ENCODE results near the gene PAX5. TPM values are rescaled to one million over a fixed set of nuclear protein-coding genes. Genes with fewer than 3 reads are reported as not detected.

PAX5 gene
- total RNA-seq, 1 donor from 2014 or later: 0.25 TPM

DNA sequence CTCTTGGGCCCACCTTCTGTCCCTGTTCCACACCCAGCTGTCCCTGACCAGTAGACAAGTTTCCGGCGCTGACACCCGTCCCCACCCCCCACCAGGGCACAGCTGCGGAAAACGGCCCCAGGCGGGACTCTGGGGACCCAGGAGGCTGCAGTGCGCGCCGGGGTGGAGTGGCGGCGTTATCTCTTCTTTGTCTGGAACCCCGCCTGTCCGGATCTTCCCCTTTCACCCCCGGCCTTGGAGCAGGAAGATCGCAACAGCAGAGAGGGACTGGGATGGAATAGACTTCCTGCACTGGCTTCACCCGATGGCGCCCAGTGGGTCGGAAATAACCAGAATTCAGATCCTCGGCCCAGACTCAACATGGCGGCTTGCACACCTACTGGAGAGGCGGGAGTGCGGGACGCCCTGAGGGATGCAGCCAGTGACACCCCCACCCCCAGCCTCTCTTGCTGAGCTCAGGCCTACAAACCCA is 4.7 kb downstream of the PAX5 start:
- H3K9me3 ChIP-seq: no peaks in the 10 kb centered on the region
- H3K36me3 ChIP-seq: no peaks in the 10 kb centered on the region
- no peak overlapping the region for H3K27ac ChIP-seq
- intact Hi-C loops (cut with DNase I): no loop called here
- peaks cover 41% of the 10 kb centered on the region for H3K27me3 ChIP-seq
- peaks cover 53% of the 10 kb centered on the region for H3K4me1 ChIP-seq
- H3K4me3 ChIP-seq: no peak overlapping the region
- TF ChIP-seq, protein P1, sequence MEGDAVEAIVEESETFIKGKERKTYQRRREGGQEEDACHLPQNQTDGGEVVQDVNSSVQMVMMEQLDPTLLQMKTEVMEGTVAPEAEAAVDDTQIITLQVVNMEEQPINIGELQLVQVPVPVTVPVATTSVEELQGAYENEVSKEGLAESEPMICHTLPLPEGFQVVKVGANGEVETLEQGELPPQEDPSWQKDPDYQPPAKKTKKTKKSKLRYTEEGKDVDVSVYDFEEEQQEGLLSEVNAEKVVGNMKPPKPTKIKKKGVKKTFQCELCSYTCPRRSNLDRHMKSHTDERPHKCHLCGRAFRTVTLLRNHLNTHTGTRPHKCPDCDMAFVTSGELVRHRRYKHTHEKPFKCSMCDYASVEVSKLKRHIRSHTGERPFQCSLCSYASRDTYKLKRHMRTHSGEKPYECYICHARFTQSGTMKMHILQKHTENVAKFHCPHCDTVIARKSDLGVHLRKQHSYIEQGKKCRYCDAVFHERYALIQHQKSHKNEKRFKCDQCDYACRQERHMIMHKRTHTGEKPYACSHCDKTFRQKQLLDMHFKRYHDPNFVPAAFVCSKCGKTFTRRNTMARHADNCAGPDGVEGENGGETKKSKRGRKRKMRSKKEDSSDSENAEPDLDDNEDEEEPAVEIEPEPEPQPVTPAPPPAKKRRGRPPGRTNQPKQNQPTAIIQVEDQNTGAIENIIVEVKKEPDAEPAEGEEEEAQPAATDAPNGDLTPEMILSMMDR (IDR thresholded peaks at IDR 0.05): no peak
- TF ChIP-seq POLR2A (IDR thresholded peaks at IDR 0.05) (no peak), POLR2AphosphoS5 (IDR thresholded peaks at IDR 0.05; ENCODE audit: insufficient read depth in 1 of 2, low read depth in 1 of 2) (no peak)
- no peak for DNase-seq (ENCODE audit: extremely low spot score in 2 of 2)

DNA sequence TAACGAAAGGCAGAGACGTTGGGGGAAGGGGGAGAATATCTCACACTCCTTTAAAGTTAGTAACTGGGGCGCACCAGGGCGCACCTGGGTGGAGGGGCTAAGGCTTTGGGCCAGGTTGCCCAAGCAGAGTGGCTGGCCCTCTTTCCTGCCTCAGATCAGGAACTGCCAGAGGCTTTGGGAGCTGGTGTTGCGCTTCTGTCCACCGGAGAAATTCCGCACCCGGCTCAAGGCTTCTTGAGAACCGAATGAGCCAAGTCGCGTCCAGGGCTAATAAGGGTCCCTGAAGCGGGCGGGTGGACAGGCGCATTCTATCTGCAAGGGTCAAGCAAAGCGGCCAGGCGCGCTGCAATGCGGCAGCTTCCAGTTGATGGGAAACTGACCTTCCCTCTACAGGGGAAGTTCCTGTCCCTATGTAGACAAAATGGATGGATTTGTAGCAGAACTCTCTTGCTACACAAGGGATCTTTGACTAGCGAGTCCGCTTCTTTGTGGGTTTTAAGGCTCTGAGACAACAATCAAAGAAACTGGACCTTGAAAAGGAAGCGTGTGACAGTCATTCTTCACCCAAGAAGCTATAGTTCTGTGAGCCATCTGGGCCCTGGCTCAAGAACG is 5.5 kb downstream of the PAX5 start:
- Histone ChIP-seq H3K27ac (no peak overlapping the region), H3K27me3 (peaks cover 41% of the 10 kb centered on the region), H3K4me3 (no peak overlapping the region), H3K9me3 (no peaks in the 10 kb centered on the region), H3K36me3 (no peaks in the 10 kb centered on the region), H3K4me1 (peaks cover 49% of the 10 kb centered on the region)
- DNase-seq (ENCODE audit: extremely low spot score in 2 of 2): no peak
- TF ChIP-seq POLR2AphosphoS5 (IDR thresholded peaks at IDR 0.05; ENCODE audit: insufficient read depth in 1 of 2, low read depth in 1 of 2) (no peak), POLR2A (IDR thresholded peaks at IDR 0.05) (no peak)
- TF ChIP-seq, protein P1 (IDR thresholded peaks at IDR 0.05): no peak
- intact Hi-C loops (cut with DNase I): no loop called here

DNA sequence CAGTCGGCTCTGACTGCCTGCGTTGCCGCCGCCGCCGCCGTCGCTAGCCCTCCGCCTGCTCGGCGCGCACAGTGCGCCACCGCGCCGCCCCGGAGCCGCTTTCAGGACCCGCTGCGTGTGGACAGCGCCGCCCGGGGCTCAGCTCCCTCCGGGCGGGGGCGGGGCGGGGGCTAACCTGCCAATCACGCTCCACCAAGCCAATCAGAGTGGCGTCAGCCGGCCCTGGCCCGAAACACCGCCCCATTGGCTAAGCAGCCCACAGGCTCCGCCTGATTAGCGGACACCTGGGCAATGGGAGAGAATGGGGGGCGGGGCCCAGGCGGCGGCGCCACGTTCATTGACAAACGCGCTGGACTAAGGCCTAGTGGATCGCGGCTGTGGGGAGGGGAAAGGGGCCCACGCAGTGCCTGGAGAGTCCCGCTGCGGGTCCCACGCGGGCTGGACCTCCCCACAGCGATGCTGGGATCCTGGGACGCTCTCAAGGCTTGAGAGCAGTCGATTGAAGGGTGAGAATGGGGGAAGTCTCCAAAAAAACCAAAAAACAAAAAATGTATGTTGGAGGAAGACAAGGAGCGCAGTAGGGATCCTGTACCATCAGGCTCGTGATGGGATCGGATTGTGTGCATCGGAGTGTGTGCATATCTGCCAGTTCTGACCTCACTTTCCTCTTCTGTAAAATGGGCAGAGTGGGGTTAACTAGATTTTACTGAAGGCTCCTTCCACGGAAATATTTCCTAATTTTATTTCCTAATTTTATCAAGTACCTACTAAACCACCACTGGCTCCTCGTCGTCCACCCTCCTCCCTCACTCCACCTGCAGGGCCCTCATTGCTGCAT is 6.3 kb downstream of the PAX5 start:
- TF ChIP-seq POLR2AphosphoS5 (IDR thresholded peaks at IDR 0.05; ENCODE audit: insufficient read depth in 1 of 2, low read depth in 1 of 2) (no peak), POLR2A (IDR thresholded peaks at IDR 0.05) (no peak)
- TF ChIP-seq, protein P1 (IDR thresholded peaks at IDR 0.05): no peak
- Histone ChIP-seq H3K36me3 (no peaks in the 10 kb centered on the region), H3K27ac (no peak overlapping the region), H3K4me1 (peaks cover 49% of the 10 kb centered on the region), H3K4me3 (peak overlapping the region in 1 of 2 donors; percentile 45), H3K27me3 (peaks cover 41% of the 10 kb centered on the region), H3K9me3 (no peaks in the 10 kb centered on the region)
- DNase-seq (ENCODE audit: extremely low spot score in 2 of 2): no peak
- intact Hi-C loops (cut with DNase I): no loop called here

DNA sequence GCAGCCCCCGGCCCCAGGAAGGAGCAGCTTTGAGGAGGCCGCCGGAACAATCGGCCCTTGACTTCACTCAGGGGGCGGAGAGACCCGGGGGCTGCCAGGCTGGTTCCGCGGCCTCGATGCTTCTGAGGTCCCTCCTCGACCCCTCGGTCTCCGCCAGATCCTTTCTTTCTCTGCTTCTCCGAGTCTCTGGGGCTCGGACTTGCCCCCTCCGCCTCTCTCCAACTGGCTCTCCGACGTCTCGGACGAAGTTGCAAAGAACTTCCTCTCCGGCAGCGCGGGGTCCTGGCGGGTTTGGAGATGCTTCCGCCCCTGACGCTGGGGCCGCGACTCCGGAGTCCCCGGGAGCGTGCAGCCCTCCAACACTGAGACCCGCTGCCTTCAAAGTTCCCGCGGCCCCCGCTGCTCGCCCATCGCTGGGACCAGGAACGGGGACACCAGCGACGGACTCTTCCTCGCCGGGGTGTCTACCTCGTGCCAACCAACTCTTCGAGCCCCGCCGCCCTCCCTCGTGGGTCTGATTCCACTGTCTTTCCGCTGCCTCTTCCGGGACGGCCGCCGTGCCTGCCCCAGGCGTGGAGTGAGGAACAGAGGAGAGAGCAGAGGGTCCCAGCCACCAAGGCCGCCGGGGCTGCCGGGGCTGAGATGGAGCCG is 7.0 kb downstream of the PAX5 start:
- no peaks in the 10 kb centered on the region for H3K36me3 ChIP-seq
- TF ChIP-seq, protein P1 (IDR thresholded peaks at IDR 0.05): no peak
- TF ChIP-seq POLR2A (IDR thresholded peaks at IDR 0.05) (no peak), POLR2AphosphoS5 (IDR thresholded peaks at IDR 0.05; ENCODE audit: insufficient read depth in 1 of 2, low read depth in 1 of 2) (no peak)
- H3K9me3 ChIP-seq: no peaks in the 10 kb centered on the region
- intact Hi-C loops (cut with DNase I): no loop called here
- peak overlapping the region; percentile 0 to 45 for H3K4me3 ChIP-seq
- no peak for DNase-seq (ENCODE audit: extremely low spot score in 2 of 2)
- H3K4me1 ChIP-seq: peaks cover 49% of the 10 kb centered on the region
- H3K27ac ChIP-seq: no peak overlapping the region
- peaks cover 41% of the 10 kb centered on the region for H3K27me3 ChIP-seq
